Osteoblast (primary cell): ENCODE data around the gene SLC35F2. TPM values are rescaled to one million over a fixed set of nuclear protein-coding genes. Genes with fewer than 3 reads are reported as not detected.
"Not testable (repeated sequence)": the region's sequence is repeated elsewhere in the genome, so short reads cannot be mapped to it uniquely, and the experiment has no call there.

Source experiments
- DNase-seq: peaks from one replicate; pipeline ENCODE4 v3.0.0; 2011; ENCODE audit warnings: low spot score, mixed read lengths; ENCODE audit not compliant: insufficient read length; ENCODE audit errors: missing footprints
- H2AFZ ChIP-seq: 2 replicates; pipeline ENCODE4 v1.6.0; 2011; ENCODE audit warnings: mild to moderate bottlenecking, low read length
- H3K27ac ChIP-seq: 2 replicates; pipeline ENCODE4 v1.5.1; 2011; ENCODE audit warnings: mild to moderate bottlenecking, low read depth, low read length, moderate library complexity
- H3K27me3 ChIP-seq: 2 replicates; pipeline ENCODE4 v1.6.0; 2012; ENCODE audit warnings: mild to moderate bottlenecking, control low read depth, inconsistent platforms, low read length, moderate library complexity; ENCODE audit not compliant: insufficient read depth
- H3K36me3 ChIP-seq: 2 replicates; pipeline ENCODE4 v1.5.1; 2011; ENCODE audit warnings: mild to moderate bottlenecking, low read length, control low read depth, moderate library complexity; ENCODE audit not compliant: insufficient read depth
- H3K4me1 ChIP-seq: 2 replicates; pipeline ENCODE4 v1.5.1; 2011; ENCODE audit warnings: mild to moderate bottlenecking, low read length, control low read depth, moderate library complexity; ENCODE audit not compliant: insufficient read depth
- H3K4me2 ChIP-seq: 2 replicates; pipeline ENCODE4 v1.6.0; 2011; ENCODE audit warnings: mild to moderate bottlenecking, low read length; ENCODE audit not compliant: insufficient read depth
- H3K4me3 ChIP-seq: fragments of 200-600 bp; sonication (generic); 3 replicates; pipeline ENCODE4 v1.5.1; 2012; ENCODE audit warnings: mild to moderate bottlenecking, low read length, inconsistent platforms; ENCODE audit not compliant: insufficient read depth
- H3K79me2 ChIP-seq: 2 replicates; pipeline ENCODE4 v1.6.0; 2012; ENCODE audit warnings: mild to moderate bottlenecking, low read length, control low read depth, inconsistent platforms; ENCODE audit not compliant: insufficient read depth
- H3K9me3 ChIP-seq: 2 replicates; pipeline ENCODE4 v1.5.1; 2011; ENCODE audit warnings: low read depth, low read length, control low read depth
- H4K20me1 ChIP-seq: 2 replicates; pipeline ENCODE4 v1.6.0; 2012; ENCODE audit warnings: mild to moderate bottlenecking, low read length, control low read depth; ENCODE audit not compliant: insufficient read depth
- CTCF ChIP-seq: IDR thresholded peaks from 2 replicates; pipeline ENCODE4 v1.5.1; 2011; ENCODE audit warnings: mild to moderate bottlenecking, low read depth, low read length, moderate library complexity; ENCODE audit errors: extremely low read depth
- total RNA-seq: library from RNA; depleted of rRNA; stranded (reverse); fragments of >200 nt; gene quantifications from 2 replicates; pipeline ENCODE4 v1.2.3, GENCODE V29; 2012

SLC35F2 gene
- total RNA-seq, 1 donor, result 5.4 TPM

- no peak for TF ChIP-seq CTCF
- Histone ChIP-seq H2AFZ (no peak overlapping the region), H3K36me3 (no peaks in the 10 kb centered on the region), H3K4me2 (no peak overlapping the region), H3K4me1 (peaks cover 9% of the 10 kb centered on the region), H4K20me1 (no peaks in the 10 kb centered on the region), H3K79me2 (no peaks in the 10 kb centered on the region), H3K9me3 (no peaks in the 10 kb centered on the region), H3K27me3 (no peaks in the 10 kb centered on the region), H3K4me3 (no peak overlapping the region), H3K27ac (no peak overlapping the region)
- no peak for DNase-seq
These were observed 2.1 kb upstream of the SLC35F2 start for GRCh38 chr11:107860688-107861087.

- H3K4me1 ChIP-seq, H3K27ac ChIP-seq, H3K27me3 ChIP-seq, H2AFZ ChIP-seq, H4K20me1 ChIP-seq, H3K36me3 ChIP-seq, DNase-seq, H3K9me3 ChIP-seq, H3K79me2 ChIP-seq, H3K4me3 ChIP-seq: not testable (repeated sequence)
- H3K4me2 ChIP-seq, result peak overlapping the region; percentile 98
These were observed 1.6 kb upstream of the SLC35F2 start for GRCh38 chr11:107860240-107860620.

- no peak for TF ChIP-seq CTCF
- DNase-seq, result peak; percentile 62
These were observed 1.1 kb upstream of the SLC35F2 start for GRCh38 chr11:107859459-107860239.

GRCh38 chr11:107857550-107858216 is 904 bp downstream of the SLC35F2 start:
- H3K27ac ChIP-seq, result no peak overlapping the region
- peak overlapping the region; percentile 98 for H3K4me2 ChIP-seq
- no peaks in the 10 kb centered on the region for H3K79me2 ChIP-seq
- TF ChIP-seq CTCF, result no peak
- H4K20me1 ChIP-seq, result no peaks in the 10 kb centered on the region
- H3K36me3 ChIP-seq, result no peaks in the 10 kb centered on the region
- peaks cover 9% of the 10 kb centered on the region for H3K4me1 ChIP-seq
- H3K9me3 ChIP-seq, result no peaks in the 10 kb centered on the region
- H2AFZ ChIP-seq, result peak overlapping the region; percentile 96
- no peaks in the 10 kb centered on the region for H3K27me3 ChIP-seq
- peak overlapping the region; percentile 89 for H3K4me3 ChIP-seq
- DNase-seq, result no peak

More at GRCh38 chr11:107859459-107860239, 1.1 kb upstream of the SLC35F2 start:
- H3K27me3 ChIP-seq, result no peaks in the 10 kb centered on the region
- peak overlapping the region; percentile 96 for H2AFZ ChIP-seq
- no peaks in the 10 kb centered on the region for H3K36me3 ChIP-seq
- H3K9me3 ChIP-seq, result no peaks in the 10 kb centered on the region
- H3K79me2 ChIP-seq, result no peaks in the 10 kb centered on the region
- H3K4me3 ChIP-seq, result peak overlapping the region; percentile 89
- H3K27ac ChIP-seq, result no peak overlapping the region
- H4K20me1 ChIP-seq, result no peaks in the 10 kb centered on the region
- H3K4me1 ChIP-seq, result peaks cover 9% of the 10 kb centered on the region
- peak overlapping the region; percentile 98 for H3K4me2 ChIP-seq
